ENCODE data around the gene ARHGEF28. TPM values are rescaled to one million over a fixed set of nuclear protein-coding genes. Genes with fewer than 3 reads are reported as not detected.

The ARHGEF28 gene
- total RNA-seq, 1 experiment from 2014 or later: 0.57 TPM

DNA sequence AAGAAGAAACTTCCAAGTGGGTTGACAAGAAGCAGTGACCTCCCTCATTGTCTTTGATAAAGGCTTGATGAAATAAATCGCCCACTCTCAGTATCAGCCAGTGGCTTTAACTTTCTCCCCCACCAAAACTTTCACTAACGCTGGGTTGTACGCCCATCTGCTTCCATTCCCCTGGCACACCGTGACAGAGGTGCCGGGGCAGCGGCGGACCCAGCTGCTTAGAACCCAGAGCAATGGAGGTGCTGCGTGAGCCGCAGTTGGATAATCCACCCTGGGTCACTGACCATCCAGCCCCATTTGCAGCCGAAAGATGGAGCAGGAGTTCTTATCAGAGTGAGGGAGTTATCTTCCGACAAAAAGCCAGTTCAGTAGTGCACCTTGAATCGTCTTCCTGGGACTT lies 270.7 kb downstream of the ARHGEF28 start:
- Histone ChIP-seq H4K8ac (replicated peaks; ENCODE audit: insufficient read length, low read depth, low read length) (no peak overlapping the region), H2BK120ac (ENCODE audit: low read depth, low read length, poor library complexity, severe bottlenecking) (no peak overlapping the region), H4K91ac (ENCODE audit: insufficient read length, low read depth, low read length) (no peak overlapping the region), H2AFZ (ENCODE audit: low read length) (no peak overlapping the region), H3T11ph (ENCODE audit: low read length) (no peak overlapping the region), H3K14ac (ENCODE audit: insufficient read depth, low read length) (no peak overlapping the region), H3K79me1 (ENCODE audit: insufficient read depth, low read depth, low read length, poor library complexity, severe bottlenecking) (no peaks in the 10 kb centered on the region), H2BK20ac (ENCODE audit: low read depth, low read length, poor library complexity, severe bottlenecking) (no peak overlapping the region), H2AK5ac (ENCODE audit: insufficient read length, low read length) (no peak overlapping the region), H3K18ac (ENCODE audit: insufficient read length, low read depth, low read length) (no peak overlapping the region), H3K9ac (ENCODE audit: extremely low read depth, insufficient read length, low read length) (no peak overlapping the region), H3K9me3 (ENCODE audit: control insufficient read depth, low read depth, low read length) (no peaks in the 10 kb centered on the region), H3K4ac (ENCODE audit: low read depth, low read length) (no peak overlapping the region), H2BK5ac (ENCODE audit: insufficient read length, low read length) (no peak overlapping the region), H3K27ac (ENCODE audit: insufficient read length, low read depth, low read length) (no peak overlapping the region), H3K4me1 (ENCODE audit: insufficient read depth, low read length) (no peaks in the 10 kb centered on the region), H3K4me2 (ENCODE audit: insufficient read depth, insufficient read length, low read length) (no peak overlapping the region), H3K79me2 (ENCODE audit: insufficient read depth, low read length) (no peaks in the 10 kb centered on the region), H2BK15ac (ENCODE audit: low read depth, low read length) (no peak overlapping the region), H3K23ac (ENCODE audit: insufficient read length, low read depth, low read length) (no peak overlapping the region), H4K5ac (ENCODE audit: insufficient read length, low read depth, low read length) (no peak overlapping the region), H3K27me3 (ENCODE audit: insufficient read depth, low read length) (no peaks in the 10 kb centered on the region), H2BK12ac (ENCODE audit: insufficient read length, low read depth, low read length) (no peak overlapping the region), H3K56ac (ENCODE audit: insufficient read length, low read depth, low read length) (no peak overlapping the region), H3K23me2 (ENCODE audit: insufficient read length, low read depth, low read length, poor library complexity, severe bottlenecking) (no peaks in the 10 kb centered on the region), H4K20me1 (ENCODE audit: control insufficient read depth, insufficient read depth, insufficient read length) (no peaks in the 10 kb centered on the region)
- no peaks in the 10 kb centered on the region for H3K9me3 Mint-ChIP-seq
- TF ChIP-seq, protein P1, sequence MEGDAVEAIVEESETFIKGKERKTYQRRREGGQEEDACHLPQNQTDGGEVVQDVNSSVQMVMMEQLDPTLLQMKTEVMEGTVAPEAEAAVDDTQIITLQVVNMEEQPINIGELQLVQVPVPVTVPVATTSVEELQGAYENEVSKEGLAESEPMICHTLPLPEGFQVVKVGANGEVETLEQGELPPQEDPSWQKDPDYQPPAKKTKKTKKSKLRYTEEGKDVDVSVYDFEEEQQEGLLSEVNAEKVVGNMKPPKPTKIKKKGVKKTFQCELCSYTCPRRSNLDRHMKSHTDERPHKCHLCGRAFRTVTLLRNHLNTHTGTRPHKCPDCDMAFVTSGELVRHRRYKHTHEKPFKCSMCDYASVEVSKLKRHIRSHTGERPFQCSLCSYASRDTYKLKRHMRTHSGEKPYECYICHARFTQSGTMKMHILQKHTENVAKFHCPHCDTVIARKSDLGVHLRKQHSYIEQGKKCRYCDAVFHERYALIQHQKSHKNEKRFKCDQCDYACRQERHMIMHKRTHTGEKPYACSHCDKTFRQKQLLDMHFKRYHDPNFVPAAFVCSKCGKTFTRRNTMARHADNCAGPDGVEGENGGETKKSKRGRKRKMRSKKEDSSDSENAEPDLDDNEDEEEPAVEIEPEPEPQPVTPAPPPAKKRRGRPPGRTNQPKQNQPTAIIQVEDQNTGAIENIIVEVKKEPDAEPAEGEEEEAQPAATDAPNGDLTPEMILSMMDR (conservative IDR thresholded peaks at IDR 0.05): no peak
- WGBS (ENCODE audit: extremely low coverage, insufficient read length, low lambda C conversion rate): no CpG with 5 or more reads among the region's 12 CpGs
- no peaks in the 10 kb centered on the region for H3K36me3 Mint-ChIP-seq (ENCODE audit: insufficient read depth in 1 of 3, low read depth in 3 of 3)
- no peak overlapping the region for H3K4me3 Mint-ChIP-seq
- DNase-seq: no peak
- H3K4me1 Mint-ChIP-seq: 0 out of 4 replicates have a peak, but pooled peaks cover 0 to 2% of the 10 kb centered on the region in 2 experiments
- H3K27me3 Mint-ChIP-seq (ENCODE audit: low read depth): peaks cover 3% of the 10 kb centered on the region
- H3K27ac Mint-ChIP-seq: no peak overlapping the region
